HG03064 (cell line): Measurements from ENCODE around the gene RPL22.
A peak's percentile ranks its signal among the peaks of the same experiment; 100 is the strongest.

Source experiments
- ATAC-seq: cut with Tn5 transposase; IDR thresholded peaks from one replicate; pipeline ENCODE4 v1.9.1; 2021; ENCODE audit warnings: low read depth; ENCODE audit not compliant: unreplicated experiment

Gene RPL22

GRCh38 chr1:6199298-6200187 lies at the start of gene RPL22:
TSS of gene RPL22 (minus strand) at chr1:6199595. CDS start at chr1:6199573, 22 bp downstream.
- peak; percentile 93 for ATAC-seq

GRCh38 chr1:6248161-6248776 lies 48.9 kb upstream of the RPL22 start:
- no peak for ATAC-seq

- no peak for ATAC-seq
Observed at GRCh38 chr1:6247651-6248050, 48.3 kb upstream of the RPL22 start.

- ATAC-seq: no peak
Observed at GRCh38 chr1:6246497-6247467, 47.4 kb upstream of the RPL22 start.

- ATAC-seq: no peak
Observed at GRCh38 chr1:6245869-6246496, 46.6 kb upstream of the RPL22 start.

GRCh38 chr1:6245086-6245868 lies 45.9 kb upstream of the RPL22 start:
- no peak for ATAC-seq

GRCh38 chr1:6244401-6245049 lies 45.1 kb upstream of the RPL22 start:
- ATAC-seq: no peak

- ATAC-seq: no peak
Observed at GRCh38 chr1:6243993-6244392, 44.6 kb upstream of the RPL22 start, which contains the start of gene HES3. TSS of gene HES3 (plus strand) at chr1:6244179. CDS start at chr1:6244366, 187 bp downstream.

GRCh38 chr1:6243053-6243834 lies 43.8 kb upstream of the RPL22 start:
- no peak for ATAC-seq

GRCh38 chr1:6241887-6242740 lies 42.7 kb upstream of the RPL22 start:
- ATAC-seq: no peak

GRCh38 chr1:6241107-6241886 lies 41.9 kb upstream of the RPL22 start:
- no peak for ATAC-seq

- no peak for ATAC-seq
Observed at GRCh38 chr1:6239950-6240768, 40.8 kb upstream of the RPL22 start.

- ATAC-seq: no peak
Observed at GRCh38 chr1:6239213-6239752, 39.9 kb upstream of the RPL22 start.

- no peak for ATAC-seq
Observed at GRCh38 chr1:6237093-6237492, 37.7 kb upstream of the RPL22 start.

GRCh38 chr1:6235296-6235677 lies 35.9 kb upstream of the RPL22 start:
- peak; percentile 38 for ATAC-seq
